GM12872 (cell line): ENCODE results near the gene EVX2.
A peak's percentile ranks its signal among the peaks of the same experiment; 100 is the strongest.

ENCODE experiments used
- CTCF ChIP-seq: IDR thresholded peaks from 3 replicates; pipeline ENCODE4 v1.5.1; 2011; ENCODE audit warnings: low read depth, mild to moderate bottlenecking, low read length, moderate library complexity; ENCODE audit not compliant: insufficient read depth

EVX2 gene

GRCh38 chr2:176079831-176080539 lies 3.8 kb downstream of the EVX2 start:
- TF ChIP-seq CTCF: peak; percentile 45

- TF ChIP-seq CTCF: no peak
Measured at GRCh38 chr2:176079285-176079830, 4.4 kb downstream of the EVX2 start.

GRCh38 chr2:176078541-176079284 lies 5.0 kb downstream of the EVX2 start:
- no peak for TF ChIP-seq CTCF

- TF ChIP-seq CTCF: no peak
Measured at GRCh38 chr2:176076796-176077195, 7.0 kb downstream of the EVX2 start.

- no peak for TF ChIP-seq CTCF
Measured at GRCh38 chr2:176076063-176076462, 7.7 kb downstream of the EVX2 start.

GRCh38 chr2:176075481-176075880 lies 8.3 kb downstream of the EVX2 start:
- TF ChIP-seq CTCF: no peak

- no peak for TF ChIP-seq CTCF
Measured at GRCh38 chr2:176074919-176075425, 8.8 kb downstream of the EVX2 start.
